Activated CD4-positive, alpha-beta T cell treated with anti-CD3 and anti-CD28 coated beads for 4 hours (primary cell): ENCODE data around the gene ABLIM1.

Experiments used
- DNase-seq, 2 donors: peaks; one replicate each; pipeline ENCODE4 v3.0.0-alpha.2; 2020

ABLIM1 gene

DNA sequence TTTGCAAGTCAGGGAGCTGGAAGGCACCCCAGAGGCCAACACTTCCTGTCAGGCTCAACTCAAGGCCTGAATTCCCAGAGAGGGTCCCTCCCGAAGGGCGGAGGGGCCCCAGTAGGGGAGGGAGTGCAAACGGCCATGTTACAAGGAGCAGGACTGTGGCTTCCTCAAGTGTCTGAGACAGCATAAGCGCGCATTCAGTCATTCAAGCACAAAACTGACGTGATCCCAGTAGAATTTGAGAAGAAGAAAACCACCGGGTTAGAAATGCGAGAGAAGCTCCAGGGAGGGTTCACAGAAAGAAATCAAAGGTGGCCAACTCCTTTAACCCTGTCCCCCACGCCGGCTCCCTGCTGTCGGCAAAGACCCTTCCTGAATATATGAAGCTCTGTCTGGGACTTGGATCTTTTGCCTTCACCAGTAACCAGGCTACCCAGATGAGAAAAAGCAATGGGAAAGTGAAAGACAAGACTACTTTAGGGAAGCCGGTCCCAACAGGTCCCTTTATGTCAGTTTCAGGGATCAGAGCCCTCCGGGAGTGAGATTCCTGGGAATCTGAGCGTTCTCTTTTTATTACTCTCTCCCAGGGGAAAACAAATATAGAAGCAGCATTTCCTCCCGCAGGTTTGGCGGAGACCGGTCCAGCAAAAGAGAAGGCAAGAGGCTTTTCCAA lies 255.1 kb downstream of the ABLIM1 start:
- DNase-seq: no peak

DNA sequence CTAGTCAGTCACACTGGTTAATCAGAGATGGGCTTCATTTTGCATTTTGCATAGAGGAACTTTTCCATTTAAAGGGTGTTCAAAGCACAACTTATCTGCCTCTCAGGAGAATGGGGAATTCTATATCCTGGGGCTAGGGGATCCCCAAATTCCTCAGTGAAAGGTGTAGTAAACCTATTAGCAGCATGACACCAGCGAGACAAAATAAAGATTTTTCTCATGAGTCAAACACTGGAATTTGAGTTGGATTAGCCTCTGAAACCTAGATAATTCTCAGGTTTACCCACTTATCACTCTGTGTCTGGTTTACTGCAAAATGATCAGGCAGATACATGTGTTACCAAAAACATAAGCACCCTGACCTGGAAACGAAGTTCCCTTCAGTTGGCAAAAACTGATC lies 255.8 kb downstream of the ABLIM1 start:
- no peak for DNase-seq

- DNase-seq: no peak
These were observed 256.8 kb downstream of the ABLIM1 start for GRCh38 chr10:114401195-114401791.

- no peak for DNase-seq
These were observed 258.0 kb downstream of the ABLIM1 start for GRCh38 chr10:114400091-114400490.

DNA sequence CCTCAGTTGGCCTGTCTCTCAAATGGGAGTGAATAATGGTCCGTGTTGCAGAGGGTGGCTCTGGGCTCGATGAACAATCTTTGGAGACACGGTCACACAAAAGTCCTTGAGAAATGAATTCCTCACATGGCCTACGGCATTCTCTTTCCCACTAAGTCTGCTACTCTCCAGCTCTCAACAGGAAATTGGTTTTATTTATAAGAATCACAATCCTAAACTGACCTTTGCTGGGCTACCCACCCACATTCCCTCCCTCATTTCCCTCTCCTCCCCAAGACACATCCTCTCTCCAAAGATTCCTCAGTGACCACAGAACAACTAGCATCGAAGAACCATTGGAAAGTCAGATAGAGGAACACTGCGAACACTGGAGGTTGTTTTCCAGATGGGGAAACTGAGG lies 258.5 kb downstream of the ABLIM1 start:
- DNase-seq: no peak

- no peak for DNase-seq
These were observed 259.3 kb downstream of the ABLIM1 start for GRCh38 chr10:114398587-114399331.

- no peak for DNase-seq
These were observed 260.4 kb downstream of the ABLIM1 start for GRCh38 chr10:114397651-114398145.

DNA sequence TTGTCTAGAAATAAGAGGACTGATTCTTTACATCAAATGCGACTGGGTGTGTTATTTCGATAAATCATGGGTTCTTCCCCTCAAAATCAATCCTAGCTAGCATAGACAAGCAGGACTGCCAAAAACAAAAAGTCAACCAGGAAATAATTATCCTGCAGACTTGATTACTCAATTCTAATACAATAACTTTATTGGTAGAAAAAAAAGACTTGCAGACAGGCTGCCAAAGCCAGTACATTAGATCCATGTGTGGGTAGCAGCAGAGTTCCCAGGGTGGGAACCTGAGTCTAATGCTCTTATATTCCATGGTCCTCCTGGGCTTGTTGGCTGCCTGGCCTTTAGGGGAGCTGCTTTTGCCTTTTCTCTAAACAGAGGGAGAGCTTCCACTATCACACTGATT lies 261.6 kb downstream of the ABLIM1 start:
- no peak for DNase-seq

DNA sequence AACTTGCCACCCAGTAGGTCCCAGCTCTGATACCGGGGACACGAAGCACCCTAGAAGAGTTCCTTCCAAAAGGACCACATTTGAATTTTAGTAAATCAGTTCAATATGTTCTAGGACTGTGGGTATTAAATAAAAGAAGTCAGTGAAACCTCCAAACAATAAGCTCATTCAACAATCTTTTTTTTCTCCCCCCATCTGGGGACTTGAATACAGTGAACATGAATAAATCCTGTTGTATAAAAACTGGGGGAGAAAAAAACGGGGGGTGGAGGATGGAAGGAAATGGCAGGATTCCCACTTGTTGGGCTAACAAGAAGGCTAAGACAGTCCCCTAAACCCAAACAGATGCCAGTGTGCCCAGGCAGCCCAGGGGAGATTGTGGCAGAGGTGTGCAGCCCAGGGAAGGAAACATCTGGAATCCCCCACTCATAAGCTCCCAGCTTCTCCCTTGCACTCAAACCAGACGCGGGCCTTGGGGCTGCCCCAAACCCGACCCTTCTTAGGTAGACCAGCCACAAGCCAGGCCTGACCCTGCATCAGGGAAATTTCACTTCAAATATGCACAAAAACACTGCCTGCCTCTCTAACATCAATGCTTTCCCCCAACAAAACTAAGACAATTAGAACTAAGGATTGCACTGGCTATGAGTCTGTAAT lies 262.6 kb downstream of the ABLIM1 start:
- no peak for DNase-seq

DNA sequence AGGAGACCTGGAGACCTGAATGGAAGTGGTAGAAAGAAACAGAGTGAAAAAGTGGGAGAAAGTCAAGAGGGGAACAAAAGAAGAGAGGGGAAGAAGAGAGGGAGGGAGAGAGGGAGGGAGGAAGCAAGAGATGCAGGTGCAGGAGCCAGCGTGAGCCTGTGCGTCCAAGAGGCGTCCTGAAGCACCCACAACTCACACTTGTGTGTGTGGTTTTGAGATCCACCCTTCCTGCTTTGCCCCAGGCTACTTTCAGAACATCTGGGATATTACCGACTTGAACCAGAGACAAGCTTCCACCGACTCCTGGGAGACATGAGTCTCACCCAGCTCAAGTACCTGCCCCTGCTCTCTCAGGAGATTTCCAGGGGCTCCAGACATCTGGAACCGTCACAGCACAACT lies 263.5 kb downstream of the ABLIM1 start:
- no peak for DNase-seq

- DNase-seq: no peak
These were observed 264.2 kb downstream of the ABLIM1 start for GRCh38 chr10:114393886-114394285.

DNA sequence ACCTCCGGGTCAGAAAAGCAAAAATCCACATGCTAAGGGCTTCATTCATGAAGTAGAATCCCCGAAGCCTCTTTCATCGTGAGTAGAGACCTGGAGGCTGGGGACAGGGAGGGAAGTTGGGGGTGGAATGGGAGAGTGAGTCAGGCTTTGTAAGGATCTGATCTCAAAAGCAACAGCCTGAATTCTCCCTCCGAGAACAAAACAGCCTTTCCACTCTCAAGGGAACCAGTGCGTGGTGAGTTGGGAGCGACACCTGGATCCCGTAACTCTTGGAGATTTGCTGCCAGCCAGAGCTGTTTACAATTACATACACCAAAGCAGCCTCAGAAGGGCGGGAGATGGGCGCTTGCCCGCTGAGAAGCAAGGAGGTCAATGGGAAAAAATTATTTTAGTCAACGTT lies 264.6 kb downstream of the ABLIM1 start:
- DNase-seq: no peak

GRCh38 chr10:114392112-114392835 lies 265.8 kb downstream of the ABLIM1 start:
- no peak for DNase-seq

DNA sequence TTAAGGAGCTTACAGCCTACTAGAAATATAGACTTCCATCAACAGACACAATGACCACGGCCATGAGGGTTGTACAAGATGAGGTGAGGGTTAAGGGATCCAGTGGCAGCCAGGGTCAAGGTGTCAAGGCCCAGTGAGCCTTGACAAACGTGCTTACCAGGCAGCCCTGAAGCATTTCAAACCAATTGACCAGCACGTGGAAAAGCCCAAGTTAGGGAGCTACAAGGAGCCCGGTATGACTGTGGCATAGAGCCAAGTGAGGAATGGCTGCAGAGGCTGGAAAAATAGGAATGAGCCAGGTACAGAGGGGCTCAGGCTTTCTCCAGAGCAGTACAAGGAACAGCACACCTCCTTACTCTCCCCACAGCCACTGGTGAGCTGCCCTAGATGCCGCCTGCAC lies 266.5 kb downstream of the ABLIM1 start:
- no peak for DNase-seq

GRCh38 chr10:114389426-114389825 lies 268.6 kb downstream of the ABLIM1 start:
- DNase-seq: no peak

- DNase-seq: no peak
These were observed 269.8 kb downstream of the ABLIM1 start for GRCh38 chr10:114388275-114388674.

GRCh38 chr10:114387784-114388183 lies 270.3 kb downstream of the ABLIM1 start:
- DNase-seq: no peak

DNA sequence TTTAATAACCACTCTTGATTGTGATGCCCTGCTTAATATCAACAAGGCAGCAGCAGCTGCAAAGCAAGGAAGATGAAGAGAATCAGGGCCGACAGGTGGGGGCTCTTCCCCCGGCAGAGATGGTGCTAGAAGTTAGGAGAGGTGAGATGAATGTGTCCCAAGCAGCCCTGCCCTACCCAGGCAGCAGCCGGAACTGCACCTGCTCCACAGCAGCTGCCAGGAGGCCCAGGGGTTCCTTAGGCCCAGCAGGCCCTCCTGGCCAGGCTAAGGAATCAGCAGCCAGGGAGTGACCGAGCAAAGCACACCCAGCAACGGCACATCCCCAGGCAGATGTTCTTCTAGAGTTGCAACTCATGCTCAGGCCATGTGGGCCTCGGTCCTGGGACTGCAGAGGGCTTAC lies 271.6 kb downstream of the ABLIM1 start:
- no peak for DNase-seq

DNA sequence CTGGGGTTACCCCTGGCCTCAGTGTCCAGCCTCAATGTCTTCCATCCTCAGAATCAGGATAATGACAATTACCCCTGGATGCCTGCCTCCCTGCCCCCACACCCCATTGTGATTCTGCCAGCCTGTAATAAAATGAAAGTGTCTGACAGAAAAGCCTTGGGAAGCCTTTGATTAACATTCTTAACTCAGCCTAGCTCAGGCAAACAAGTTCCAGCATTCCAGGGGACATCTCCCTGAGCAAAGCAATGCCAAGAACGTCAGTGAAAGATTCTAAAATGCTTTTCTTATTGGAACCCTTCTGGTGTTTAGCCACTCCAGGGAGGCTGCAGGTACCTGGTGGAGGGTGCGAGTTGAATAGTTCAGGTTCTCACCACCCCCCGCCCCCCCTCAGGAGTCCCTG lies 272.5 kb downstream of the ABLIM1 start:
- DNase-seq: no peak

DNA sequence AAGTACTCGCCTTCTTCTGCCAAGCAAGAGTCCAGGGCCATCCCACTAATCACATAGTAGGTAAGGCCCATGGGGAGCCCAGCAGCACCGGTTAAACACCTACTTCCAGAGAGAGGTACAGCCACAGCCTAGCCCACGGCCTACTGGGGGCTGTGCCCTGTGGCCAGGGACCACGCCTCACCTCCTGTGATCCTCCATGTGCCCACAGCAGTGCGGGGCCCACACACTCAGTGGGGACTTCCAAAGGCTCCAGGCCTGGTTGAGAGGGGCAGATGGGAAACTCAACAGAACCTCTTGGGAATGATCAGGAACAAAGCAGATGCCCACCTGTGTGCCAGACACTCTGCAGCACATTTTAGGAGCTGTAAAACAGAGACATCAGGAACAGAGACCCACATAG lies 273.5 kb downstream of the ABLIM1 start:
- no peak for DNase-seq

DNA sequence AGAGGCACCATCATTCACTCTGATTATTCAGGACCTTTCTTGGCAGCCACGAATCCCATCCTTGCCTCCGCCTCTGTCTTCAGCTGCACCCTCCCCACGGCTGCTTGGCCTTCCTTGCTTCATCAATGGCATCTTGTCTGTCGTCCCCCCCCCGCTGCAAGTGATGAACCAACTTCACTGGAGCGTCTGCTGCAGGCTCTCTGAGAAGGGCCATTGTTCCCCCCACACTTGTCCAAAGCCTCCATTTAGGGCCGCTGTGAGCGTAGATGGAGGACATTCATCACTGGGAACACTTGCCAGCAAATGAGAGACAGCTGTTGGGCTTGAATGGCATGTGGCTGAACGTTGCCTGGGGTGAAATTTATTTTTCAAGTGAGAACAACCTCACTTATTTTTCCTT lies 273.9 kb downstream of the ABLIM1 start:
- no peak for DNase-seq
